Pancreas (tissue), 10 donors: Measurements from ENCODE around the gene GTSE1. TPM values are rescaled to one million over a fixed set of nuclear protein-coding genes. Genes with fewer than 3 reads are reported as not detected.

Experiments used
- ATAC-seq, 4 donors: fragments of 200-7000 bp; cut with Tn5 transposase; one replicate each; pipeline versions ENCODE4 v1.8.0 to v1.9.1; 2020; ENCODE audit warnings: mild to moderate bottlenecking in 4 of 4, moderate library complexity in 4 of 4
- DNase-seq, 6 donors: peaks; one replicate each; pipeline ENCODE4 v3.0.0-alpha.2; 2020
- FAIRE-seq: peaks from 2 replicates; lab custom pipeline; 2012; peaks lifted over from hg19 to GRCh38; lab: Jason Lieb, UNC
- H3K27ac ChIP-seq, 4 donors: fragments of 200-600 bp; sonication (generic); 1 replicate in 3 of 4; 2 replicates in 1 of 4; pipeline versions ENCODE4 v1.5.0 to v1.8.0; 2020
- H3K27me3 ChIP-seq, 4 donors: fragments of 200-600 bp; one replicate each; pipeline ENCODE4 v1.8.0; 2021
- H3K36me3 ChIP-seq, 3 donors: fragments of 200-600 bp; sonication (generic) in 1 of 3; one replicate each; pipeline versions ENCODE4 v1.5.0 to v1.8.0; 2020 to 2021
- H3K4me1 ChIP-seq, 3 donors: fragments of 200-600 bp; one replicate each; pipeline ENCODE4 v1.8.0; 2021
- H3K4me3 ChIP-seq, 4 donors: fragments of 200-600 bp; sonication (generic) in 2 of 4; one replicate each; pipeline versions ENCODE4 v1.5.0 to v1.8.0; 2020 to 2021
- H3K9me3 ChIP-seq, 4 donors: fragments of 200-600 bp; one replicate each; pipeline ENCODE4 v1.8.0; 2021
- WGBS, 2 donors: extraction: QIAGEN DNeasy Blood & Tissue Kit; methylation state at CpG; one replicate each; pipeline ENCODE4 v1.1.7; 2013; 5-methylcytosine and 5-hydroxymethylcytosine counted together
- intact Hi-C, 3 donors: fragments of 100-400 bp; cut with DNase I; formaldehyde crosslinking; loops; one replicate each; pipeline versions ENCODE4 v1.11.1 to v1.14.2; 2022
- polyA plus RNA-seq, 2 donors: library from polyadenylated mRNA; stranded (reverse); fragments of 200-250 nt; gene quantifications; one replicate each; pipeline ENCODE4 v1.2.3, GENCODE V29; 2013
- total RNA-seq, 6 donors: library from RNA; stranded (reverse); fragmentation: NEBNext Ultra II Directional in 4 of 6; extraction: Animal tissue kit (Norgen Biotek cat#: 25700) in 4 of 6; gene quantifications; one replicate each; pipeline versions ENCODE4 v1.2.1 to v1.2.4, GENCODE V29; 2021 to 2023
- TF ChIP-seq, protein P1 (sequence below), 4 donors: fragments of 200-600 bp; sonication (generic) in 3 of 4; IDR thresholded peaks; one replicate each; pipeline versions ENCODE4 v1.5.0 to v1.8.0; 2021; ENCODE audit warnings: antibody characterized with exemption in 4 of 4
- donor health status: healthy with polysubstance abuse.
- donor health status: DM: no; HTN: no; CAD: no; lungs with moderate emphysema.
- donor health status: DM: no; HTN: no; CAD: no.
- donor health status: control.
- donor health status: control.
- donor health status: Bipolar disorder and iron deficiency.
- donor health status: DM: yes; HTN: yes; CAD: no.
- donor health status: DM: no; HTN: no; CAD: no.
- donor health status: DM: no; HTN: no; CAD: no.
- donor health status: DM: yes; HTN: yes; CAD: no.

The GTSE1 gene
- total and polyA plus RNA-seq, 8 donors = 0.12 to 0.75 (median 0.23) TPM; not detected in 1

DNA sequence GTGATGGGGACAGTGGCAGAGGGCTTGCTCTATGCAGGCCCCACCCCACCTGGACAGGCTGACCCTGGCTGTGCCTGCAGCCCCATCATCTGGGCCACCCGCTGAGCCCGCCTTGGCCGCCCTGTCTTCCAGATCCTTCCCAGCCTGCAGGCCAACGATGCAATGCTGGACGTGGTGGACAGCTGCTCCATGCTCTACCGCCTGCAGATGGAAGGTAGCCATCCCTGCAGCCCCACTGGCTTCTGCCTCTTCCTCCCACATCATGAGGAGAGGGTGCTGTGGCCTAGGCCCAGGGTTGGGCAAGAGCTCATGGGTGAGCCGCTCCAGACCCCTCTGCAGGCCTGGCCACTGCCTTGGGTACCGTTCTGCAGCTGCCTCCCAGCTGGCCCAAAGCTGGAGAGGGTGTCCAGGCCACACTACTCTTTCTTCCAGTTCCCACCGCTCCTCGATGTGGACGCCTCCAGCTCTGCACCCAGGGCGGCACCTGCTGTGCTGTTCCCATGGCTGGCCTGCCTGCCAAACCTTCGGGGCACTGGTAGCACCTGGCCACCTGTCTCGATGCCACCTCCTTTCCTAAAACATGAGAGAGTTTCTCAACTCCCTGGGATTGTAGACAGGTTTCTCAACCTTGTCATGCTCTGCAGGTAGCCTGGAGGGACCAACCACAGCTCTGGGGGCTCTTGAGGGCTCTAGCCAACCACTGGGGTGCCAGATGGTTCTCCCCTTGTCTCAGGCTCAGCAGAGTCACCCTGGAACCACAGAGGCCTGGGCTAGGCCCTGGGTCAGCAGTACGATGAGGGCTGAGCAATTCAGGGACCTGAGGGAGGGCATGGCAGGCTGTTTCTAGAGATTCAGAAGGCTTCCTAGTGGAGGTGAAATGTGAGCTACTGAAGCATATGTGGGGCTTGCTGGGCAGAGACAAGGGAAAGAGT, 9.5 kb upstream of the GTSE1 start:
- peak overlapping the region; percentile 31 to 52 (median 49) for H3K27ac ChIP-seq
- no peaks in the 10 kb centered on the region for H3K27me3 ChIP-seq
- H3K9me3 ChIP-seq = no peaks in the 10 kb centered on the region
- ATAC-seq (peak; percentile 82 to 93 (median 92)), DNase-seq (peak; percentile 71 to 93 (median 86)), FAIRE-seq (no peak)
- H3K4me3 ChIP-seq = no peak overlapping the region
- WGBS, 2 donors = 54 to 63% methylated on average over 15 of the region's 15 CpGs
- TF ChIP-seq, protein P1, sequence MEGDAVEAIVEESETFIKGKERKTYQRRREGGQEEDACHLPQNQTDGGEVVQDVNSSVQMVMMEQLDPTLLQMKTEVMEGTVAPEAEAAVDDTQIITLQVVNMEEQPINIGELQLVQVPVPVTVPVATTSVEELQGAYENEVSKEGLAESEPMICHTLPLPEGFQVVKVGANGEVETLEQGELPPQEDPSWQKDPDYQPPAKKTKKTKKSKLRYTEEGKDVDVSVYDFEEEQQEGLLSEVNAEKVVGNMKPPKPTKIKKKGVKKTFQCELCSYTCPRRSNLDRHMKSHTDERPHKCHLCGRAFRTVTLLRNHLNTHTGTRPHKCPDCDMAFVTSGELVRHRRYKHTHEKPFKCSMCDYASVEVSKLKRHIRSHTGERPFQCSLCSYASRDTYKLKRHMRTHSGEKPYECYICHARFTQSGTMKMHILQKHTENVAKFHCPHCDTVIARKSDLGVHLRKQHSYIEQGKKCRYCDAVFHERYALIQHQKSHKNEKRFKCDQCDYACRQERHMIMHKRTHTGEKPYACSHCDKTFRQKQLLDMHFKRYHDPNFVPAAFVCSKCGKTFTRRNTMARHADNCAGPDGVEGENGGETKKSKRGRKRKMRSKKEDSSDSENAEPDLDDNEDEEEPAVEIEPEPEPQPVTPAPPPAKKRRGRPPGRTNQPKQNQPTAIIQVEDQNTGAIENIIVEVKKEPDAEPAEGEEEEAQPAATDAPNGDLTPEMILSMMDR (IDR thresholded peaks at IDR 0.05) = no peak
- peaks cover 0 to 35% (median 13%) of the 10 kb centered on the region in 3 donors for H3K36me3 ChIP-seq
- intact Hi-C loops = no loop called here
- H3K4me1 ChIP-seq = peaks cover 0 to 15% (median 8%) of the 10 kb centered on the region in 3 donors

DNA sequence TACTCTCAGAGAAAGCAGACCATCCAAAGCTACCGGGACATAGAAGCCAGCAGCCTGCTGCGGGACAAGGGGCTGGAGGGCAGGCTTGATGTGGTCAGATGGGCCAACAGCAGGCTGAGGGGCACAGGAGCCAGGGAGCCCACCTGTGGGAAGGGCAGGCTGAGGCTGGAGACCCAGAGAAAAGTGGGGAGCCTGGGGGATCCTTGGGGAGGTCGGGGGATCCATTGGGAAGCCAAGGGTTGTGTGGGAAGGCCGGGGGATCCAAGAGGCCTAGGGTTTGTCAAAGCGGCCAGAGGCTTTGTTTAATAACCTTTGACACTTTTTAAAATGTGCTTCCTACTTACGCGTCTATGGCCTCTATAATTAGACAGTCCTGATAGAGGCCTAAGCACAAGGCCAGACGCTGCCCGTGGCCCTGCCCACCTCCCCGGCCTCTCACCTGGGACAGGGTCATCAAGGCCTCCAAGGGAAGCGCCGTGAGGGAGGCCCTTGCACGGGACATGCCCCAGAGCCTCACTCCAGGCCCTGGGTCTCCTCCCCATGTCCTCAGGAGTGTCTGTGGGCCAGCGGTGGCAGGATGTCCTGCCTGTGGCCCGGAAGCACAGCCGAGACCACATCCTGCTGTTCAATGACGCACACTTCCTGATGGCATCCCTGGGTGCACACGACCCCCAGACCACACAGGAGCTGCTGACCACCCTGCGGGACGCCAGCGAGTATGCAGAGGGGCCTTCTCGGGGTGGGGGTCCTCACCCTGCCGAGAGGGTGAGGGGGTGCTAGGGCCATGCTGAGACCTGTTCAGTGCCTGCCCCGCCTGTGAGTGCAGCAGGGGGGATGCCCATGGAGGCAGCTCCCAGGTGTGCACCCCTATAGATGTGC, 8.6 kb upstream of the GTSE1 start:
- ATAC-seq (peak in 3 of 4 donors; percentile 6 to 32 (median 6)), FAIRE-seq (no peak), DNase-seq (no peak)
- Histone ChIP-seq H3K4me3 (no peak overlapping the region), H3K4me1 (peaks cover 0 to 15% (median 8%) of the 10 kb centered on the region in 3 donors), H3K27me3 (no peaks in the 10 kb centered on the region), H3K36me3 (peaks cover 0 to 35% (median 7%) of the 10 kb centered on the region in 3 donors), H3K27ac (peak overlapping the region; percentile 31 to 52 (median 49)), H3K9me3 (no peaks in the 10 kb centered on the region)
- WGBS, 2 donors = 78 to 83% methylated on average over 24 of the region's 24 CpGs
- intact Hi-C loops = no loop called here
- TF ChIP-seq, protein P1 (IDR thresholded peaks at IDR 0.05) = no peak

DNA sequence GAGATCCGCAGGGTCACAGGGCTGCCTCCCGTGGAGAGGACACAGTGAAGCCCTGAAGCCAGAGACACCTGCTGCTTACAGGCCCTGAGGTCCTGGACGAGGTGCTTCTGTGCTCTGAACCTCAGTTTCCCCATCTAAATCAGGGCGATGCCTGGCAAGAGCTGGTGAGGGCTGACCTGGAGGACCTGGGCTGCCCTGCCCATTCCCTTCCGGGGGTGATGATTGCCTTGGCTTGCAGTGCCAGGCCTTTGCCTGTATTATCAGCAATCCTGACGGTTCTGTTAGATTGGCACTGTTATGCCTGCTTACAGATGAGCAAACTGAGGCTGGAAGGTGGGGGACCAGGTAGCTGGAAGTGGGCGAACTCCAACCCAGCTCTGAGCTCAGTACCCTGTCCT, 7.8 kb upstream of the GTSE1 start:
- intact Hi-C loops = no loop called here
- H3K9me3 ChIP-seq = no peaks in the 10 kb centered on the region
- ATAC-seq (no peak), FAIRE-seq (no peak), DNase-seq (no peak)
- H3K27me3 ChIP-seq = no peaks in the 10 kb centered on the region
- 80 to 85% methylated on average over 7 of the region's 7 CpGs for WGBS, 2 donors
- H3K4me1 ChIP-seq = peaks cover 0 to 15% (median 8%) of the 10 kb centered on the region in 3 donors
- no peak overlapping the region for H3K4me3 ChIP-seq
- H3K27ac ChIP-seq = no peak overlapping the region
- TF ChIP-seq, protein P1 (IDR thresholded peaks at IDR 0.05) = no peak
- H3K36me3 ChIP-seq = peaks cover 0 to 35% (median 5%) of the 10 kb centered on the region in 3 donors

DNA sequence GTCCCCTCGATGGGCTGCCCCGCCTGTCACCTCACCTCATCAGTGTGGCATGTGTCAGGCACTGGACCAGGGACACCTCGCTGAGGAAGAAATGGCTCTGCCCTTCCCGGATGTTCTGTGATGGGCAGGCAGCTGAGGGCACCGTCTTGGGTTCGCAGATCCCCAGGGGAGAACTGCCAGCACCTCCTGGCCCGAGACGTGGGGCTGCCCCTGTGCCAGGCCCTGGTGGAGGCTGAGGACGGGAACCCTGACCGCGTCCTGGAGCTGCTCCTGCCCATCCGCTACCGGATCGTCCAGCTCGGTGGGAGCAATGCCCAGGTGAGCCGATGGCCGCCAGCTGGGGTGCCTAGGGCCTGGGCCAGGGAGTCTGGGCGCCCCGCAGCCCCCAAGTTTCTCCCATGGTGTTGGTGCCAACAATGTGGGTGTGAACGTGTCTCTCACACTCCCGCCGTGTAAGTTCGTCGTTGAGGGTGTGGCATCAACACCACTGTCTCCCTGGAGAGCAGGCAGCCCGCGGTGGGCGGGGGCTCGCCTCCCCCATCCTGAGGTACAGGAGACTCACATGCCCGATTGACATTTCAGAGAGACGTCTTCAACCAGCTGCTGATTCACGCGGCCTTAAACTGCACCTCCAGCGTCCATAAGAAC, 7.3 kb upstream of the GTSE1 start:
- ATAC-seq (no peak), DNase-seq (peak in 1 of 6 donors; percentile 41), FAIRE-seq (no peak)
- Histone ChIP-seq H3K27ac (no peak overlapping the region), H3K36me3 (peaks cover 0 to 30% (median 5%) of the 10 kb centered on the region in 3 donors), H3K9me3 (no peaks in the 10 kb centered on the region), H3K4me3 (no peak overlapping the region), H3K4me1 (peaks cover 0 to 15% (median 8%) of the 10 kb centered on the region in 3 donors), H3K27me3 (no peaks in the 10 kb centered on the region)
- WGBS, 2 donors = 85 to 88% methylated on average over 33 of the region's 33 CpGs
- intact Hi-C loops = no loop called here
- TF ChIP-seq, protein P1 (IDR thresholded peaks at IDR 0.05) = no peak
